GM12878 (cell line): ENCODE measurements around the gene HNRNPA2B1. TPM values are rescaled to one million over a fixed set of nuclear protein-coding genes. Genes with fewer than 3 reads are reported as not detected.

Experiments
- ATAC-seq: fragments of 200-7000 bp; cut with Tn5 transposase; 3 replicates; pipeline ENCODE4 v1.9.1; 2020; ENCODE audit warnings: mild to moderate bottlenecking, moderate library complexity
- BruUV-seq: library from RNA; stranded (reverse); fragments of 400-500 nt; replicated peaks from 2 replicates; lab custom pipeline; 2021; lab: Mats Ljungman, UMichigan
- CTCF ChIA-PET: fragments of 300-600 bp; sonication (Branson Sonifier 250); formaldehyde crosslinking; extraction: SDS; loops from one replicate; lab custom pipeline; 2021; ENCODE audit warnings: inconsistent platforms; lab: Yijun Ruan, JAX
- POLR2A ChIA-PET: fragments of 350-600 bp; formaldehyde crosslinking; extraction: SDS; loops from one replicate; lab custom pipeline; 2021; ENCODE audit warnings: inconsistent platforms; lab: Charles Lee
- RAD21 ChIA-PET: fragments of 300-600 bp; sonication (Branson Sonifier 250); formaldehyde crosslinking; loops from one replicate; lab custom pipeline; 2023; ENCODE audit warnings: antibody characterized with exemption; ENCODE audit not compliant: unreplicated experiment; lab: Charles Lee
- SMC1A ChIA-PET: fragments of 300-600 bp; sonication (Branson Sonifier 250); formaldehyde crosslinking; loops from one replicate; lab custom pipeline; 2023; ENCODE audit not compliant: unreplicated experiment, uncharacterized antibody; lab: Charles Lee
- DNase-seq: peaks from one replicate; pipeline ENCODE4 v3.0.0-alpha.2; 2011; ENCODE audit warnings: low read depth, low spot score
- FAIRE-seq: peaks from 3 replicates; lab custom pipeline; 2011; peaks lifted over from hg19 to GRCh38; lab: Jason Lieb, UNC
- H2AFZ ChIP-seq: 2 replicates; pipeline ENCODE4 v1.6.0; 2011; ENCODE audit warnings: low read depth, low read length, control low read depth; ENCODE audit not compliant: control insufficient read depth
- H3K27ac ChIP-seq: 2 replicates; pipeline ENCODE4 v1.5.1; 2011; ENCODE audit warnings: control low read depth; ENCODE audit not compliant: control insufficient read depth, insufficient read depth
- H3K27me3 ChIP-seq, 2 experiments: replicated peaks in 1 of 2; 2 replicates each; pipeline versions ENCODE4 v1.6.0 to v1.6.1; 2011; ENCODE audit warnings: low read length in 1 of 2; ENCODE audit not compliant: control insufficient read depth in 2 of 2, insufficient read depth in 2 of 2
- H3K36me3 ChIP-seq, 2 experiments: 2 replicates each; pipeline ENCODE4 v1.5.1; 2011; ENCODE audit warnings: low read length in 1 of 2; ENCODE audit not compliant: control insufficient read depth in 2 of 2, insufficient read depth in 2 of 2
- H3K4me1 ChIP-seq: 2 replicates; pipeline ENCODE4 v1.6.1; 2011; ENCODE audit warnings: mild to moderate bottlenecking, low read length, moderate library complexity, mixed read lengths; ENCODE audit not compliant: control insufficient read depth, insufficient read depth
- H3K4me2 ChIP-seq: 2 replicates; pipeline ENCODE4 v1.6.0; 2011; ENCODE audit warnings: control low read depth; ENCODE audit not compliant: control insufficient read depth, insufficient read depth
- H3K4me3 ChIP-seq: fragments of 200-600 bp; sonication (generic); 2 replicates; pipeline ENCODE4 v1.5.1; 2016
- H3K79me2 ChIP-seq: 2 replicates; pipeline ENCODE4 v1.6.0; 2011; ENCODE audit warnings: low read length; ENCODE audit not compliant: control insufficient read depth, insufficient read depth
- H3K9ac ChIP-seq: 2 replicates; pipeline ENCODE4 v1.8.0; 2011; ENCODE audit warnings: low read length, control low read depth, mixed read lengths; ENCODE audit not compliant: control insufficient read depth, insufficient read depth
- H3K9me3 ChIP-seq: replicated peaks from 3 replicates; pipeline ENCODE4 v1.5.1; 2011; ENCODE audit warnings: mild to moderate bottlenecking, low read length; ENCODE audit not compliant: control insufficient read depth, insufficient read depth
- H4K20me1 ChIP-seq: 2 replicates; pipeline ENCODE4 v1.6.0; 2011; ENCODE audit not compliant: control insufficient read depth, insufficient read depth
- ATF7 ChIP-seq: fragments of 450-650 bp; IDR thresholded peaks from 2 replicates; pipeline ENCODE4 v1.6.1; 2016; ENCODE audit warnings: low read depth, mild to moderate bottlenecking
- FOXM1 ChIP-seq: IDR thresholded peaks from 2 replicates; pipeline ENCODE4 v1.6.1; 2012; ENCODE audit warnings: low read depth, mild to moderate bottlenecking, inconsistent platforms, low read length, moderate library complexity
- RAD51 ChIP-seq: fragments of 450-650 bp; IDR thresholded peaks from 2 replicates; pipeline ENCODE4 v1.6.1; 2016; ENCODE audit warnings: moderate library complexity, mild to moderate bottlenecking, inconsistent platforms
- ZNF687 ChIP-seq: fragments of 450-650 bp; IDR thresholded peaks from 2 replicates; pipeline ENCODE4 v1.6.1; 2017; ENCODE audit warnings: mild to moderate bottlenecking, moderate library complexity
- WGBS: methylation state at CpG from one replicate; pipeline ENCODE4 v1.1.6; 2016; ENCODE audit warnings: low lambda C conversion rate; ENCODE audit not compliant: insufficient replicate concordance, insufficient coverage; ENCODE audit errors: missing lambda C conversion rate; 5-methylcytosine and 5-hydroxymethylcytosine counted together
- in situ Hi-C: fragments of 300-500 bp; cut with MboI; formaldehyde crosslinking; loops from 9 replicates; pipeline ENCODE4 v1.14.3; 2018; ENCODE audit warnings: mixed read lengths
- intact Hi-C: fragments of 100-400 bp; cut with micrococcal nuclease; formaldehyde crosslinking; loops from one replicate; pipeline ENCODE4 v1.14.2; 2022; ENCODE audit not compliant: unreplicated experiment
- polyA plus RNA-seq, 11 experiments: library from polyadenylated mRNA; depleted of rRNA in 4 of 11; unstranded in 6 of 11; stranded (reverse) in 5 of 11; fragments of >200 nt; fragmentation: Nextera tagmentation in 4 of 11; fragmentation: Illumina TruSeq in 1 of 11; extraction: Ambion mirVana in 4 of 11; extraction: Trizol in 1 of 11; gene quantifications; 1 replicate in 1 of 11; 2 replicates in 10 of 11; pipeline versions ENCODE4 v1.2.1 to v1.2.3, GENCODE V29; 2011 to 2016; ENCODE audit warnings: inconsistent platforms in 2 of 11, missing spikeins in 2 of 11, low read depth in 1 of 11
- total RNA-seq, 4 experiments: library from RNA; depleted of rRNA in 3 of 4; stranded (reverse); fragments of >200 nt in 3 of 4; fragmentation: Illumina TruSeq in 1 of 4; extraction: Trizol in 1 of 4; gene quantifications; 2 replicates each; pipeline versions ENCODE4 v1.2.1 to v1.2.3, GENCODE V29; 2013 to 2021

The HNRNPA2B1 gene
- total and polyA plus RNA-seq, 10 of the 15 experiments (the other 5 are each of a cell fraction or from before 2014, with no cell fraction given) = 295 to 1,396 (median 932) TPM

- DNase-seq (no peak), FAIRE-seq (no peak), ATAC-seq (peak; percentile 70)
- ChIA-PET RAD21 (interaction anchor here (1.0 to 3.4 kb wide), 12 partner anchors 10 to 199 kb away, joined by 3 to 74 read pairs (median 5); partner anchors contain the start of genes CBX3 and NFE2L3), POLR2A (interaction anchor here (0.7 to 3.2 kb wide), 16 partner anchors 11 to 207 kb away, joined by 3 to 111 read pairs (median 4); partner anchors contain the start of genes CBX3 and NFE2L3), SMC1A (interaction anchor here (0.8 to 5.4 kb wide), 22 partner anchors 10 to 917 kb away, joined by 3 to 91 read pairs (median 4); partner anchors contain the start of gene NFE2L3), CTCF (interaction anchor here (0.6 to 3.2 kb wide), 13 partner anchors 11 to 274 kb away, joined by 3 to 52 read pairs (median 6); partner anchors contain the start of gene NFE2L3)
- Histone ChIP-seq H3K4me3 (no peak overlapping the region), H3K9me3 (no peaks in the 10 kb centered on the region), H3K4me1 (peaks cover 17% of the 10 kb centered on the region), H3K36me3 (peaks cover 2 to 3% of the 10 kb centered on the region in 2 experiments; a peak in 3 of 4 replicates), H3K79me2 (peaks cover 37% of the 10 kb centered on the region), H3K27me3 (no peaks in the 10 kb centered on the region), H3K27ac (peak overlapping the region; percentile 43), H3K4me2 (peak overlapping the region; percentile 65), H2AFZ (no peak overlapping the region; the same call in 1 of the 2 replicates), H3K9ac (peak overlapping the region; percentile 51), H4K20me1 (no peaks in the 10 kb centered on the region)
- no TSS peak for BruUV-seq
- TF ChIP-seq ATF7 (peak; percentile 94), FOXM1 (no peak), RAD51 (peak; percentile 9; the same call in 1 of the 2 replicates), ZNF687 (peak; percentile 62)
- intact Hi-C loops = no loop called here
- 55% methylated on average over 5 of the region's 5 CpGs for WGBS
- in situ Hi-C loops = no loop called here
Measured at GRCh38 chr7:26166684-26167266, 33.8 kb downstream of the HNRNPA2B1 start.
